HG03095 (cell line): ENCODE measurements around the gene WWTR1.

Source experiments
- ATAC-seq: cut with Tn5 transposase; IDR thresholded peaks from one replicate; pipeline ENCODE4 v1.9.1; 2021; ENCODE audit warnings: moderate library complexity; ENCODE audit not compliant: unreplicated experiment

Gene WWTR1

GRCh38 chr3:149536429-149536828 lies 121.4 kb downstream of the WWTR1 start:
- ATAC-seq, result no peak

GRCh38 chr3:149535333-149535685 lies 122.5 kb downstream of the WWTR1 start:
- ATAC-seq, result no peak

- no peak for ATAC-seq
These were observed 123.0 kb downstream of the WWTR1 start for GRCh38 chr3:149534671-149535332.

DNA sequence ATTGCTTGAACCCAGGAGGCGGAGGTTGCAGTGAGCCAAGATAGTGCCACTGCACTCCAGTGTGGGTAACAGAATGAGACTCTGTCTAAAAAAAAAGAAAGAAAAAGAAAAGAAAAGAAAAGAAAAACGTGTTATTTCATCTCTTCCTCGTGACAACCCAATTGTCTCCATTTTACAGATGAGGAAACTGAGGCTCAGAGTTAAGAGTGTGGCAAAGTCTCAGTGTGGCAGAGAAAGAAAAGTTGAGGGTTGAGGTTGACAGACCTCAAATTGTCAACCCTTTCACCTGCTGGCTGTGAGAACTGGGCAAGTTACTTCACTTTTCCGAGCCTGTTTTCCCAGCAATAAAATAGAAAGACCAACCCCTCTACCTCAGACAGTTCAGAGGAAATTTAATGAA lies 123.7 kb downstream of the WWTR1 start:
- no peak for ATAC-seq

DNA sequence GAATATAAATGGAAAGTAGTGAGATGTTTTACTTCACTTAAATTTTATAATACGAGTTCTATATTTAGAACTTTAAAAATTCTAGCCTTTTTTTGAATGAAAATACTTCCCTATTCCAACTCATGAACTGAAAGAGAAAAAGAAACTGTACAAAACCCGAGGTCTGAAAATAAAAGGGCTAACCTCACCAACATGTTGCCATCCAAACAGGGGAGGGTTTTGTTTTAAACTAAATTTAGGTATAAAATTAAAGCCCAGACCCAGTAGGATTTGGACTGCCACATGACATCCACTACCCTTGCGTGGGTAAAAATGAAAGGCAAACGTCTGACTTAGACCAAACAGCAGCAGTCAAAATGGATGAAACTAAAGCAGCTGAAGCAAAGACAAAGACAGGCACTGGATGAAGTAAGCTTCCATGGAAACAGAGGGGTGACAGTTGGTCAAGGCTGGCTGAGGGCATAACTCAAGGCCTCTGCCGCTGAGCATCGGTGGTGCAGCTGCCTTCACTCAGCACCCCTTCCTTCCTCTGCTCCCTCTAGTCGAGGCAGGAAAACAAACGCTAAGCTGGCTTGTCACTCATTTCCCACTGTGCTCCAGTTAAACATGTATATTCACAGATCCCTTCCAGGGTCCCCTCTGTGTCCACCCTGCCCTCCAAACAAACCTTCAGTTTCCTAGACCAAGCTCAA lies 125.2 kb downstream of the WWTR1 start:
- peak; percentile 43 for ATAC-seq

DNA sequence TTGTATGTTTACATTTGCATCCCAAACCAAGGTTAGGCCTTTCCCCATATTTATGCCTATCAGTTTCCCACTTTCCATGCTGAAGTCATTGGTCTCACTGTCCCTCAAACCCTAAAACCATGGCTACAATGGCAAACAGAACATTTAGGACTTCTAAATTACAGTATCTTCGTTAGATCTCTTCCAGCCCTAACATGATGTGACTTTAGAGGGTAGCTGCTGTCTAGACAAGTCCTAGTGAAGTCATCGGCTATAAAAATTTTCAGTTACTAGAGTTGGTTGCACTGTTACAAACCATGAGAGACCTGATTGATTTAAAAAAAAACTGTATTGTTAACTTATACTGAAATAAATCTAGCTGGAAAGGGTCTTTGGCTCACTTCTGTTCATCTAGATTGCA lies 128.7 kb downstream of the WWTR1 start:
- ATAC-seq, result no peak

DNA sequence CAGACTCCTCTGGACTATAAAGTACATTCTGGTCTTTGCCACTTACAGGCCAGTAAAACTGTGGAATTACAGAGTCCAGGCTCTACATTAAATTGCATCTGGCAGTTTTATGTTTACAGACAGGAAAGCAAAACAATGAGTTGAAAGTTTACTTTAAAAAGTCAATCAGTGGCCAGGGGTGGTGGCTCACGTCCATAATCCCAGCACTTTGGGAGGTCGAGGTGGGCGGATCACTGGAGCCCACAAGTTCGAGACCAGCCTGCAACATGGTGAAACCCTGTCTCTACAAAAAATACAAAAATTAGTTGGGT lies 129.5 kb downstream of the WWTR1 start:
- ATAC-seq, result no peak

- no peak for ATAC-seq
These were observed 130.1 kb downstream of the WWTR1 start for GRCh38 chr3:149527531-149528339.

DNA sequence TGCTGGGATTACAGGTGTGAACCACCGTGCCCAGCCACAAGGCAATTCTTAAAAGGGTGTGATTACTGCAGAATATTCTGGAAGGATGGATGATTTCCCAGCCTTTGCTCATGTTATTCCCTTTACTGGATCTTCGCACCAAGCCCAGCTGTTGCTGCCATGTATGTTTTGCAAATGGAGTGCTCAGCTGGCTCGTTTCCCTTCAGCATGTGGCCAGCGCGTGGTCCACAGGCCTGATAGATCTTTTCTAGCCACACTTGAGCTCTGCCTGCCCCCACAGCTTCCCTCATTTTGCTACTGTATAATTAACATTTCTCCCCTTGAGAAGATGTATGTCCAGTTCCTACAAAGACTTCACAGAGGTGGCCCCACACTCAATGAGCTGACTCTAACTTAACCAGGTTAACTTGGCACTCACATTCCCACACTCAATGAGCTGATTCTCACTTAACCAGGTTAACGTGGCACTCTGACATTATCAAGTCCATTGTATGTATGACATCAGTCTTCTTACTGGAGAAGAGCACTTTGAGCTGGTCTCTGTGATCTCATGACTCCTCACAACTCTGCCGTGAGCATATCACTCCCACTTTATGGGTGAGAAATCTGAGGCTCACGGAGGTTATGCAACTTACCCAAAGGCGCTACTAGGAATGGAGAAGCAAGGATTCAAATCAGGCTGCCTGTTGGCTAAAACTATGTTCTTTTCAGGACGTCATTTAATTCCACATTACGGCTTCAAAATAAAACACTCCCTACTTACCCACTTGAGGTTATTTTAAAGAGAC lies 134.1 kb downstream of the WWTR1 start:
- no peak for ATAC-seq

- ATAC-seq, result no peak
These were observed 137.9 kb downstream of the WWTR1 start for GRCh38 chr3:149519912-149520311.

DNA sequence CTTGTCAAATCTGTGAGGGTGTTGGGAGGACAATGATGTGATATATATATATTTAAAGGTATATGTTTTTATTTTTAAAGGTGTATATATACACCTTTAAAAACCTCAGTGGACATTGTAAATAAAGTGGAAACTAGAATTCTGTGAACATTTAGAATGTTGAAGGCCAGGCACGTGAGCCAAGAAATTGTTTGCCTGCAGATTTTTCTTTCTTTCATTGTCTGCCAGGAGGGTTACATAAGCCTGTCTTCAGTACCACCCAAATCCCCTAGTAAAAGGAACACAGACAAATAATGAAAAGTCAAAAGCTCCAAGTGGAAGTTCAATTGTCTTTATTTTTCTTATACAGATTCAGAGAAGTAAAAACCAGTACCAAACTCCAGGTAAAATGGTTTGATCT lies 140.9 kb downstream of the WWTR1 start:
- no peak for ATAC-seq

- no peak for ATAC-seq
These were observed 142.6 kb downstream of the WWTR1 start for GRCh38 chr3:149515249-149515648.

DNA sequence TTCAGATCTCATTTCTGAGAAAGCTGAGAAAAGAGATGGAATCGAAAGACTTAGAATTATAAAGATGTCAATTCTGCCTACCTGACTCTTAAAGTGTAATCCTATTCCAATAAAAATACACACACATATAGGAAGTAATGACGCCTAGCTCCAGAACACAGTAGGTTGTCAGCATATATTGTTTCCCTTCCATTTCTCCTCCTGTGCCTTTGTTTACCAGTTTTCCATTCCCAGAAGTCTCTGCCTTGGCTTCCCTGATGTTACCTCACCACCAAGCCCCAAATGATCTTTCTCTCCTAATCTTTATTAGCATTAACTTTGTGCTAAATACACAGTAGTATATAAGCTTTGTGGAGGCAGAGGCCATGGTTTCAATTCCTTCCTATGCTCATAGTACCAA lies 143.4 kb downstream of the WWTR1 start:
- no peak for ATAC-seq

- peak; percentile 85 for ATAC-seq
These were observed 145.6 kb downstream of the WWTR1 start for GRCh38 chr3:149512073-149512782.

DNA sequence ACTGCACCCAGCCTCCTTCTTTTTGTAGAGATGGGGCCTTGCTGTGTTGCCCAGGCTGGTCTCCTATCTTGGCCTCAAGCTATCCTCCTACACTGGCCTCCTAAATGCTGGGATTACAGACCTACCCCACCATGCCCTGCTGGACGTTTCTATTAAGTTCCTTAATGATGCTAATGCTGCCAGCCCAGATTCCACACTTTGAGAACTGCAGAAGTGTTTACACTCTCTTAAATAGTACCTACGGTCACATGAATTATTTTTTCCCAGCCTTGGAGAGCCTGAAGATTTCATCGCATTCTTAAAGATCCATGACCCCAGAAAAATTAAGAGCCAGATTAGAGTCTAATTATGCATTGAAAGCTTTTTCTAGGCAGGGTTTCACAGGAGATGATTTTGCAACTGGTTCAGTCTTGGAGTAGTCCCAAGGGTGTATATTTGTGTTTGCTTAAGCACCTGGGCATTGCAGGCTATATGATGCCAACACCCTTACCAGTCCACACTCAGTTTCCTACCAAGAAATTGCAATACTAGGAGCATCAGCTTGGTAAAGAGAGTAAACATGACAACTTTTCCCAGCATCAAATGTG lies 146.7 kb downstream of the WWTR1 start:
- ATAC-seq, result no peak

GRCh38 chr3:149510480-149510879 lies 147.3 kb downstream of the WWTR1 start:
- no peak for ATAC-seq

DNA sequence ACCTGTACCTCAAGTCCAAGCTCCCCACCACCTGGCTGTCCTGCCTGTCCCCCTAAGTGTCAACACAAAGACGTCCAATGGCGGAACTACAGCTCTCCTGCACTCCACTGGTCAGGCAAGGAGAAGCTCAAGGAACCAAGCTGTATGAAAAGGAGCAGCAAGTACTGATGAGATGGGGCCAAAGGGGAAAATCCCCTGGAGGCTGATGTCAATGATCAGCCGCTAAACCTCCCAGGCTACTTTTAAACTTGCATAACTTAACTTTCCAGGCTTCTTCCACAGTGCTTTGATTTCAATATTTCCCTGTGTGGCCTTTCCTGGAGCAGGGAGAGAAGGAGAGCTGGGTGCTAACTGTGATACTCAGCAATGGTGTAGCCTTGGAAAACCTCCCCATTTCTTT lies 148.3 kb downstream of the WWTR1 start:
- ATAC-seq, result no peak

- no peak for ATAC-seq
These were observed 150.1 kb downstream of the WWTR1 start for GRCh38 chr3:149507491-149508324.

GRCh38 chr3:149506965-149507364 lies 150.9 kb downstream of the WWTR1 start:
- ATAC-seq, result no peak

- no peak for ATAC-seq
These were observed 151.3 kb downstream of the WWTR1 start for GRCh38 chr3:149506540-149506939.
